NB4 (cell line): ENCODE results near the gene TRIP13.

Source experiments
- DNase-seq: peaks from one replicate; pipeline ENCODE4 v3.0.0; 2010; ENCODE audit warnings: low read depth
- H3K4me3 ChIP-seq: one replicate; pipeline ENCODE4 v1.5.1; 2011; ENCODE audit warnings: mild to moderate bottlenecking, low read depth, low read length, moderate library complexity
- CTCF ChIP-seq: IDR thresholded peaks from one replicate; pipeline ENCODE4 v1.5.1; 2012; ENCODE audit warnings: low read depth, low read length
- MAX ChIP-seq: IDR thresholded peaks from 2 replicates; pipeline ENCODE4 v1.6.1; 2011; ENCODE audit warnings: low read depth, low read length
- MYC ChIP-seq: IDR thresholded peaks from 2 replicates; pipeline ENCODE4 v1.6.1; 2011; ENCODE audit warnings: low read depth, low read length
- POLR2A ChIP-seq: IDR thresholded peaks from 2 replicates; pipeline ENCODE4 v1.6.1; 2011; ENCODE audit warnings: mild to moderate bottlenecking; ENCODE audit not compliant: insufficient read length; ENCODE audit errors: extremely low read depth

TRIP13 gene

GRCh38 chr5:885127-885442 is 7.6 kb upstream of the TRIP13 start:
- DNase-seq = no peak
- TF ChIP-seq MYC = no peak
- no peak for TF ChIP-seq POLR2A
- no peak for TF ChIP-seq MAX
- TF ChIP-seq CTCF = no peak
- H3K4me3 ChIP-seq = no peak overlapping the region

- no peak overlapping the region for H3K4me3 ChIP-seq
- TF ChIP-seq MAX (no peak), POLR2A (no peak)
- DNase-seq = no peak
Observed at GRCh38 chr5:885529-885928, 7.2 kb upstream of the TRIP13 start.

- no peak for TF ChIP-seq MAX
- no peak for TF ChIP-seq MYC
- H3K4me3 ChIP-seq = no peak overlapping the region
- no peak for DNase-seq
Observed at GRCh38 chr5:886036-886435, 6.6 kb upstream of the TRIP13 start.

GRCh38 chr5:886716-887325 is 5.9 kb upstream of the TRIP13 start:
- TF ChIP-seq MYC = no peak
- TF ChIP-seq CTCF = no peak
- no peak for TF ChIP-seq POLR2A
- TF ChIP-seq MAX = no peak
- no peak for DNase-seq

GRCh38 chr5:887947-888637 is 4.6 kb upstream of the TRIP13 start:
- H3K4me3 ChIP-seq = no peak overlapping the region
- no peak for DNase-seq

More at GRCh38 chr5:886716-887325, 5.9 kb upstream of the TRIP13 start:
- H3K4me3 ChIP-seq = no peak overlapping the region

GRCh38 chr5:888638-889035 is 4.0 kb upstream of the TRIP13 start:
- no peak overlapping the region for H3K4me3 ChIP-seq
- TF ChIP-seq POLR2A = no peak
- TF ChIP-seq MYC = no peak
- no peak for DNase-seq

More at GRCh38 chr5:887947-888637, 4.6 kb upstream of the TRIP13 start:
- TF ChIP-seq MAX (no peak), MYC (no peak), POLR2A (no peak), CTCF (no peak)

GRCh38 chr5:889075-889710 is 3.5 kb upstream of the TRIP13 start:
- no peak for TF ChIP-seq CTCF
- TF ChIP-seq POLR2A = no peak
- TF ChIP-seq MAX = no peak
- no peak for TF ChIP-seq MYC
- H3K4me3 ChIP-seq = no peak overlapping the region
- DNase-seq = no peak
